ENCODE measurements around the gene INS. TPM values are rescaled to one million over a fixed set of nuclear protein-coding genes. Genes with fewer than 3 reads are reported as not detected.

Gene INS
- polyA plus RNA-seq, 1 experiment = not detected

- no peaks in the 10 kb centered on the region for H3K36me3 ChIP-seq (ENCODE audit: control insufficient read depth, insufficient read depth, low read length)
- no peaks in the 10 kb centered on the region for H3K27me3 ChIP-seq (ENCODE audit: control insufficient read depth, insufficient read depth, low read length)
- CTCF ChIA-PET = interaction anchor here (0.7 to 6.0 kb wide), 9 partner anchors 14 to 590 kb away, joined by 3 to 42 read pairs (median 4); no protein-coding TSS in a partner anchor
- POLR2A ChIA-PET = no interaction called here
- DNase-seq (ENCODE audit: low read depth) = no peak
- TF ChIP-seq, protein P1, sequence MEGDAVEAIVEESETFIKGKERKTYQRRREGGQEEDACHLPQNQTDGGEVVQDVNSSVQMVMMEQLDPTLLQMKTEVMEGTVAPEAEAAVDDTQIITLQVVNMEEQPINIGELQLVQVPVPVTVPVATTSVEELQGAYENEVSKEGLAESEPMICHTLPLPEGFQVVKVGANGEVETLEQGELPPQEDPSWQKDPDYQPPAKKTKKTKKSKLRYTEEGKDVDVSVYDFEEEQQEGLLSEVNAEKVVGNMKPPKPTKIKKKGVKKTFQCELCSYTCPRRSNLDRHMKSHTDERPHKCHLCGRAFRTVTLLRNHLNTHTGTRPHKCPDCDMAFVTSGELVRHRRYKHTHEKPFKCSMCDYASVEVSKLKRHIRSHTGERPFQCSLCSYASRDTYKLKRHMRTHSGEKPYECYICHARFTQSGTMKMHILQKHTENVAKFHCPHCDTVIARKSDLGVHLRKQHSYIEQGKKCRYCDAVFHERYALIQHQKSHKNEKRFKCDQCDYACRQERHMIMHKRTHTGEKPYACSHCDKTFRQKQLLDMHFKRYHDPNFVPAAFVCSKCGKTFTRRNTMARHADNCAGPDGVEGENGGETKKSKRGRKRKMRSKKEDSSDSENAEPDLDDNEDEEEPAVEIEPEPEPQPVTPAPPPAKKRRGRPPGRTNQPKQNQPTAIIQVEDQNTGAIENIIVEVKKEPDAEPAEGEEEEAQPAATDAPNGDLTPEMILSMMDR (IDR thresholded peaks at IDR 0.05; ENCODE audit: insufficient read depth, low read depth, low read length) = no peak
- no peak overlapping the region for H3K4me3 ChIP-seq (ENCODE audit: low read depth, low read length)
Observed at GRCh38 chr11:2164861-2165555, 4.0 kb upstream of the INS start.

GRCh38 chr11:2164081-2164480, 3.1 kb upstream of the INS start:
- TF ChIP-seq, protein P1 (IDR thresholded peaks at IDR 0.05; ENCODE audit: insufficient read depth, low read depth, low read length) = no peak
- H3K27me3 ChIP-seq (ENCODE audit: control insufficient read depth, insufficient read depth, low read length) = no peaks in the 10 kb centered on the region
- ChIA-PET CTCF (interaction anchor here (0.6 to 6.0 kb wide), 7 partner anchors 13 to 340 kb away, joined by 3 to 42 read pairs (median 5); no protein-coding TSS in a partner anchor), POLR2A (no interaction called here)
- DNase-seq (ENCODE audit: low read depth) = no peak
- H3K4me3 ChIP-seq (ENCODE audit: low read depth, low read length) = no peak overlapping the region
- H3K36me3 ChIP-seq (ENCODE audit: control insufficient read depth, insufficient read depth, low read length) = no peaks in the 10 kb centered on the region

- H3K36me3 ChIP-seq (ENCODE audit: control insufficient read depth, insufficient read depth, low read length) = no peaks in the 10 kb centered on the region
- no peak overlapping the region for H3K4me3 ChIP-seq (ENCODE audit: low read depth, low read length)
- no peaks in the 10 kb centered on the region for H3K27me3 ChIP-seq (ENCODE audit: control insufficient read depth, insufficient read depth, low read length)
- no peak for DNase-seq (ENCODE audit: low read depth)
- TF ChIP-seq, protein P1 (IDR thresholded peaks at IDR 0.05; ENCODE audit: insufficient read depth, low read depth, low read length) = no peak
- POLR2A ChIA-PET = no interaction called here
- CTCF ChIA-PET = interaction anchor here (0.6 to 6.0 kb wide), 10 partner anchors 9 to 511 kb away, joined by 3 to 42 read pairs (median 5); no protein-coding TSS in a partner anchor
Observed at GRCh38 chr11:2163428-2163978, 2.5 kb upstream of the INS start.

GRCh38 chr11:2159536-2160413, 1.2 kb downstream of the INS start:
- Histone ChIP-seq H3K27me3 (ENCODE audit: control insufficient read depth, insufficient read depth, low read length) (no peaks in the 10 kb centered on the region), H3K36me3 (ENCODE audit: control insufficient read depth, insufficient read depth, low read length) (no peaks in the 10 kb centered on the region), H3K4me3 (ENCODE audit: low read depth, low read length) (no peak overlapping the region)
- DNase-seq (ENCODE audit: low read depth) = no peak
- TF ChIP-seq, protein P1 (IDR thresholded peaks at IDR 0.05; ENCODE audit: insufficient read depth, low read depth, low read length) = no peak
- CTCF ChIA-PET = interaction anchor here (1.3 to 21.8 kb wide), 3 partner anchors 9 to 129 kb away, joined by 4 to 1066 read pairs (median 42); no protein-coding TSS in a partner anchor
- POLR2A ChIA-PET = no interaction called here

GRCh38 chr11:2158966-2159365, 2.0 kb downstream of the INS start:
- CTCF ChIA-PET = interaction anchor here (1.1 to 21.8 kb wide), 2 partner anchors 128 to 465 kb away, joined by 6 to 1066 read pairs; no protein-coding TSS in a partner anchor

More at GRCh38 chr11:2158966-2159365, 2.0 kb downstream of the INS start:
- no peak overlapping the region for H3K4me3 ChIP-seq (ENCODE audit: low read depth, low read length)
- DNase-seq (ENCODE audit: low read depth) = no peak
- H3K36me3 ChIP-seq (ENCODE audit: control insufficient read depth, insufficient read depth, low read length) = no peaks in the 10 kb centered on the region
- POLR2A ChIA-PET = no interaction called here
- no peaks in the 10 kb centered on the region for H3K27me3 ChIP-seq (ENCODE audit: control insufficient read depth, insufficient read depth, low read length)
- TF ChIP-seq, protein P1 (IDR thresholded peaks at IDR 0.05; ENCODE audit: insufficient read depth, low read depth, low read length) = no peak
